Measurements from ENCODE around the gene RAB26.
A peak's percentile ranks its signal among the peaks of the same experiment; 100 is the strongest.

RAB26 gene

GRCh38 chr16:2155977-2156848, 7.8 kb downstream of the RAB26 start:
- no peak for TF ChIP-seq CTCF (IDR thresholded peaks at IDR 0.05; ENCODE audit: low read length)
- no peak for TF ChIP-seq EZH2 (optimal IDR thresholded peaks at IDR 0.05; ENCODE audit: low read depth, low read length)
- TF ChIP-seq EZH2phosphoT487 (IDR thresholded peaks at IDR 0.05; ENCODE audit: low read length), result no peak
- Histone ChIP-seq H3K27ac (ENCODE audit: low read length) (no peak overlapping the region), H3K4me1 (ENCODE audit: low read length) (peaks cover 22% of the 10 kb centered on the region), H3K9me3 (replicated peaks; ENCODE audit: insufficient read depth, low read length) (no peaks in the 10 kb centered on the region), H4K20me1 (ENCODE audit: insufficient read depth, low read length) (peaks cover 29% of the 10 kb centered on the region), H3K9me2 (replicated peaks; ENCODE audit: insufficient read depth, low read length) (no peaks in the 10 kb centered on the region), H3K79me2 (ENCODE audit: low read length) (peaks cover 76% of the 10 kb centered on the region), H3K9ac (ENCODE audit: low read length) (peak overlapping the region; percentile 57), H2AFZ (ENCODE audit: low read length) (no peak overlapping the region), H3K36me3 (replicated peaks; ENCODE audit: insufficient read depth, low read length) (peaks cover 4% of the 10 kb centered on the region; the same call in 1 of the 2 replicates), H3K4me3 (ENCODE audit: low read length) (peak overlapping the region; percentile 79), H3K27me3 (replicated peaks; ENCODE audit: insufficient read depth, low read length) (no peaks in the 10 kb centered on the region), H3K4me2 (ENCODE audit: low read depth, low read length) (peak overlapping the region; percentile 77), H3F3A (ENCODE audit: insufficient read depth, low read length) (peaks cover 39% of the 10 kb centered on the region)
- DNase-seq, result peak; percentile 12

- peaks cover 23% of the 10 kb centered on the region for H4K20me1 ChIP-seq (ENCODE audit: insufficient read depth, low read length)
- H3K9me2 ChIP-seq (replicated peaks; ENCODE audit: insufficient read depth, low read length), result no peaks in the 10 kb centered on the region
- peaks cover 4% of the 10 kb centered on the region; the same call in 1 of the 2 replicates for H3K36me3 ChIP-seq (replicated peaks; ENCODE audit: insufficient read depth, low read length)
- DNase-seq, result no peak
- peak overlapping the region; percentile 79; the same call in 1 of the 2 replicates for H3K4me3 ChIP-seq (ENCODE audit: low read length)
- peak overlapping the region; percentile 77 for H3K4me2 ChIP-seq (ENCODE audit: low read depth, low read length)
- peaks cover 82% of the 10 kb centered on the region for H3K79me2 ChIP-seq (ENCODE audit: low read length)
- H3F3A ChIP-seq (ENCODE audit: insufficient read depth, low read length), result peaks cover 33% of the 10 kb centered on the region
- H2AFZ ChIP-seq (ENCODE audit: low read length), result no peak overlapping the region
- no peak overlapping the region for H3K27ac ChIP-seq (ENCODE audit: low read length)
- no peak for TF ChIP-seq EZH2phosphoT487 (IDR thresholded peaks at IDR 0.05; ENCODE audit: low read length)
- no peaks in the 10 kb centered on the region for H3K27me3 ChIP-seq (replicated peaks; ENCODE audit: insufficient read depth, low read length)
- H3K4me1 ChIP-seq (ENCODE audit: low read length), result peaks cover 22% of the 10 kb centered on the region
- H3K9me3 ChIP-seq (replicated peaks; ENCODE audit: insufficient read depth, low read length), result no peaks in the 10 kb centered on the region
- H3K9ac ChIP-seq (ENCODE audit: low read length), result no peak overlapping the region; the same call in 1 of the 2 replicates
Measured at GRCh38 chr16:2156849-2157224, 8.4 kb downstream of the RAB26 start.

- H3K9me2 ChIP-seq (replicated peaks; ENCODE audit: insufficient read depth, low read length), result no peaks in the 10 kb centered on the region
- H3K36me3 ChIP-seq (replicated peaks; ENCODE audit: insufficient read depth, low read length), result peaks cover 4% of the 10 kb centered on the region; the same call in 1 of the 2 replicates
- no peaks in the 10 kb centered on the region for H3K27me3 ChIP-seq (replicated peaks; ENCODE audit: insufficient read depth, low read length)
- no peak overlapping the region for H2AFZ ChIP-seq (ENCODE audit: low read length)
- no peak overlapping the region for H3K27ac ChIP-seq (ENCODE audit: low read length)
- H3F3A ChIP-seq (ENCODE audit: insufficient read depth, low read length), result peaks cover 24% of the 10 kb centered on the region
- peaks cover 90% of the 10 kb centered on the region for H3K79me2 ChIP-seq (ENCODE audit: low read length)
- H3K4me2 ChIP-seq (ENCODE audit: low read depth, low read length), result no peak overlapping the region
- H4K20me1 ChIP-seq (ENCODE audit: insufficient read depth, low read length), result peaks cover 15% of the 10 kb centered on the region
- no peak overlapping the region for H3K9ac ChIP-seq (ENCODE audit: low read length)
- H3K4me3 ChIP-seq (ENCODE audit: low read length), result no peak overlapping the region
- DNase-seq, result no peak
- H3K9me3 ChIP-seq (replicated peaks; ENCODE audit: insufficient read depth, low read length), result no peaks in the 10 kb centered on the region
- peaks cover 21% of the 10 kb centered on the region for H3K4me1 ChIP-seq (ENCODE audit: low read length)
- TF ChIP-seq EZH2phosphoT487 (IDR thresholded peaks at IDR 0.05; ENCODE audit: low read length), result no peak
- TF ChIP-seq EZH2 (optimal IDR thresholded peaks at IDR 0.05; ENCODE audit: low read depth, low read length), result no peak
- TF ChIP-seq CTCF (IDR thresholded peaks at IDR 0.05; ENCODE audit: low read length), result no peak
Measured at GRCh38 chr16:2157480-2158261, 9.2 kb downstream of the RAB26 start.
